Measurements from ENCODE around the gene LRFN5. TPM values are rescaled to one million over a fixed set of nuclear protein-coding genes. Genes with fewer than 3 reads are reported as not detected.

Gene LRFN5
- total and polyA plus RNA-seq, 8 donors: 2.1 to 7.4 (median 6.1) TPM

GRCh38 chr14:41650802-41651201 lies 44.1 kb downstream of the LRFN5 start:
- no peak for ATAC-seq
- no peak for TF ChIP-seq CTCF (IDR thresholded peaks at IDR 0.05)
- H3K27ac ChIP-seq: no peak overlapping the region
- H3K4me1 ChIP-seq: no peaks in the 10 kb centered on the region
- intact Hi-C loops (cut with DNase I): no loop called here
- no peak for DNase-seq
- no peak overlapping the region for H3K4me3 ChIP-seq
- no peaks in the 10 kb centered on the region for H3K9me3 ChIP-seq
- H3K36me3 ChIP-seq: no peaks in the 10 kb centered on the region
- H3K27me3 ChIP-seq: no peaks in the 10 kb centered on the region

- intact Hi-C loops (cut with DNase I): no loop called here
- H3K27me3 ChIP-seq: no peaks in the 10 kb centered on the region
- no peak for DNase-seq
- H3K9me3 ChIP-seq: no peaks in the 10 kb centered on the region
- no peak for TF ChIP-seq CTCF (IDR thresholded peaks at IDR 0.05)
- H3K36me3 ChIP-seq: no peaks in the 10 kb centered on the region
- H3K4me1 ChIP-seq: no peaks in the 10 kb centered on the region
- ATAC-seq: no peak
- H3K27ac ChIP-seq: no peak overlapping the region
- H3K4me3 ChIP-seq: no peak overlapping the region
These were observed 47.5 kb downstream of the LRFN5 start for GRCh38 chr14:41654196-41654595.

GRCh38 chr14:41662780-41663472 lies 56.2 kb downstream of the LRFN5 start:
- Histone ChIP-seq H3K4me1 (no peaks in the 10 kb centered on the region), H3K9me3 (no peaks in the 10 kb centered on the region), H3K4me3 (no peak overlapping the region), H3K27me3 (no peaks in the 10 kb centered on the region), H3K36me3 (no peaks in the 10 kb centered on the region), H3K27ac (no peak overlapping the region)
- ATAC-seq (no peak), DNase-seq (no peak)
- intact Hi-C loops (cut with DNase I): no loop called here
- no peak for TF ChIP-seq CTCF (IDR thresholded peaks at IDR 0.05)

GRCh38 chr14:41663473-41663850 lies 56.8 kb downstream of the LRFN5 start:
- DNase-seq: no peak
- H3K27ac ChIP-seq: no peak overlapping the region
- no peaks in the 10 kb centered on the region for H3K27me3 ChIP-seq
- H3K9me3 ChIP-seq: no peaks in the 10 kb centered on the region
- no peak overlapping the region for H3K4me3 ChIP-seq
- H3K4me1 ChIP-seq: no peaks in the 10 kb centered on the region
- no peaks in the 10 kb centered on the region for H3K36me3 ChIP-seq
- no peak for TF ChIP-seq CTCF (IDR thresholded peaks at IDR 0.05)
- ATAC-seq: no peak
- intact Hi-C loops (cut with DNase I): no loop called here

GRCh38 chr14:41666301-41666700 lies 59.6 kb downstream of the LRFN5 start:
- no peak for TF ChIP-seq CTCF (IDR thresholded peaks at IDR 0.05)
- H3K4me3 ChIP-seq: no peak overlapping the region
- intact Hi-C loops (cut with DNase I): no loop called here
- ATAC-seq (no peak), DNase-seq (no peak)
- H3K4me1 ChIP-seq: no peaks in the 10 kb centered on the region
- no peaks in the 10 kb centered on the region for H3K36me3 ChIP-seq
- no peaks in the 10 kb centered on the region for H3K27me3 ChIP-seq
- no peak overlapping the region for H3K27ac ChIP-seq
- no peaks in the 10 kb centered on the region for H3K9me3 ChIP-seq
